Effector memory CD8-positive, alpha-beta T cell (primary cell): ENCODE measurements around the gene SUCNR1.
"Not testable (repeated sequence)": the region's sequence is repeated elsewhere in the genome, so short reads cannot be mapped to it uniquely, and the experiment has no call there.

Experiments used
- ATAC-seq: fragments of 150-1000 bp; cut with Tn5 transposase; replicated peaks from 2 replicates; pipeline ENCODE4 v1.10.0; 2021; ENCODE audit warnings: mild to moderate bottlenecking, moderate library complexity
- DNase-seq, 3 experiments: peaks; one replicate each; pipeline ENCODE4 v3.0.0; 2021
- H3K27ac Mint-ChIP-seq, 2 donors: one replicate each; pipeline ENCODE4 v1.8.0; 2022; ENCODE audit warnings: mild to moderate bottlenecking in 2 of 2, mixed read lengths in 2 of 2, moderate library complexity in 2 of 2
- H3K27me3 Mint-ChIP-seq, 2 donors: one replicate each; pipeline ENCODE4 v1.8.0; 2022; ENCODE audit warnings: mixed read lengths in 2 of 2
- H3K36me3 Mint-ChIP-seq: one replicate; pipeline ENCODE4 v1.8.0; 2022; ENCODE audit warnings: mild to moderate bottlenecking, moderate library complexity, mixed read lengths; ENCODE audit not compliant: insufficient read depth
- H3K4me1 Mint-ChIP-seq, 2 donors: one replicate each; pipeline ENCODE4 v1.8.0; 2022; ENCODE audit warnings: low read depth in 2 of 2, mixed read lengths in 2 of 2
- H3K4me3 Mint-ChIP-seq, 2 donors: one replicate each; pipeline ENCODE4 v1.8.0; 2022; ENCODE audit warnings: mild to moderate bottlenecking in 2 of 2, mixed read lengths in 2 of 2, moderate library complexity in 2 of 2
- H3K9me3 Mint-ChIP-seq, 2 donors: one replicate each; pipeline ENCODE4 v1.8.0; 2022; ENCODE audit warnings: mixed read lengths in 2 of 2

The SUCNR1 gene

DNA sequence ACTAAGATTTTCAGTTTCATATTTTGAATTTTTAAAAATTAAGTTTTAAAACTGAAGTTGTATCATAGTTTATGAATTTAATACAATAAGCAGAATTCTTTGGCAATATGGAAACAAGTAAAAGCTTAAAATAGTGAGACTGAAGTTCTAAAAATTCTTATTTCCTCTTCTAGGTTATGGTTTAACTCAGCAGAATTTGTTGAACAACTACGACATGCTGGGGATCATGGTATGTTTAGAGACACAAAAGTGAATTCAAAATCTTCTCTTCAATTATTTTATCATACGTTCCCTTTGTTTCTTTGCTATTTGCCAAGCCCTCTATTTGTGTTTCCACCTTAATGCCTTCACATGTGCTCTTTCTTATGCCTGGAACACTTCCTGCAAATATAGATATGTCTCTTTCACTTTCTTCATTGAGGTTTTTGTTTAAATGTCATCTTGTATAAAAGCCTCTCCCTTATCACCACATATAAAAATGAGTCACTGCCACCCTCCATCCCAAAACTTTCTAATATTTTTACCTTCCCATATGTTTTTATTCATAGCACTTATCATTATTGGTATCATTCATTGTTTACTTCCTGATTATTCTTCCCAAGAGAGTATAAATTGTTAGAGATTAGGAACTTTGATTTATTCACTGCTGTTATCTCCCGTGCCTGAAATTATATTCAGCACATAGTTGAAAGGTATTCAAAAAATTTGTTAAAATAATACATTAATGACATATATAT lies 6.4 kb downstream of the SUCNR1 start:
- H3K9me3 Mint-ChIP-seq, result no peaks in the 10 kb centered on the region
- no peaks in the 10 kb centered on the region for H3K36me3 Mint-ChIP-seq
- H3K27ac Mint-ChIP-seq, result no peak overlapping the region
- DNase-seq, result no peak
- no peak overlapping the region for H3K4me3 Mint-ChIP-seq
- H3K4me1 Mint-ChIP-seq, result peaks cover 3 to 5% of the 10 kb centered on the region in 2 donors
- no peak for ATAC-seq
- H3K27me3 Mint-ChIP-seq, result peaks cover 7 to 8% of the 10 kb centered on the region in 2 donors

GRCh38 chr3:151880416-151880690 lies 6.9 kb downstream of the SUCNR1 start:
- Mint-ChIP-seq H3K36me3 (no peaks in the 10 kb centered on the region), H3K27ac (no peak overlapping the region), H3K4me3 (no peak overlapping the region)

DNA sequence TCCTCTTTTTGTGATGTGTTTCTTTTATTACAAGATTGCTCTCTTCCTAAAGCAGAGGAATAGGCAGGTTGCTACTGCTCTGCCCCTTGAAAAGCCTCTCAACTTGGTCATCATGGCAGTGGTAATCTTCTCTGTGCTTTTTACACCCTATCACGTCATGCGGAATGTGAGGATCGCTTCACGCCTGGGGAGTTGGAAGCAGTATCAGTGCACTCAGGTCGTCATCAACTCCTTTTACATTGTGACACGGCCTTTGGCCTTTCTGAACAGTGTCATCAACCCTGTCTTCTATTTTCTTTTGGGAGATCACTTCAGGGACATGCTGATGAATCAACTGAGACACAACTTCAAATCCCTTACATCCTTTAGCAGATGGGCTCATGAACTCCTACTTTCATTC lies 7.7 kb downstream of the SUCNR1 start:
- H3K27me3 Mint-ChIP-seq, result peaks cover 4 to 12% of the 10 kb centered on the region in 2 donors

More at GRCh38 chr3:151880416-151880690, 6.9 kb downstream of the SUCNR1 start:
- H3K27me3 Mint-ChIP-seq, result peaks cover 8 to 12% of the 10 kb centered on the region in 2 donors
- DNase-seq, result no peak
- H3K4me1 Mint-ChIP-seq, result peaks cover 5 to 7% of the 10 kb centered on the region in 2 donors
- no peak for ATAC-seq
- no peaks in the 10 kb centered on the region for H3K9me3 Mint-ChIP-seq

DNA sequence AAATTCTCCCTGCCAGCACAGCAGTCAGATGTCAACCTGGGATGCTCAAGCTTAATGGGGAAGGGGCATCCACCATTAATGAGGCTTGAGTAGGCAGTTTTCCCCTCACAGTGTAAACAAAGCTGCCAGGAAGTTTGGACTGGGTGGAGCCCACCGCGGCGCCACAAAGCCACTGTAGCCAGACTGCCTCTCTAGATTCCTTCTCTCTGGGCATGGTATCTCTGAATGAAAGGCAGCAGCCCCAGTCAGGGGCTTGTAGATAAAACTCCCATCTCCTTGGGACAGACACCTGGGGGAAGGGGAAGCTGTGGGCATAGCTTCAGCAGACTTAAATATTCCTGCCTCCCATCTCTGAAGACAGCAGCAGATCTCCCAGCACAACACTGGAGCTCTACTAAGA lies 12.0 kb downstream of the SUCNR1 start:
- H3K9me3 Mint-ChIP-seq, H3K27ac Mint-ChIP-seq, DNase-seq, H3K36me3 Mint-ChIP-seq, ATAC-seq: not testable (repeated sequence)
- Mint-ChIP-seq H3K4me3 (peak overlapping the region; percentile 10 to 36), H3K4me1 (peaks cover 12 to 15% of the 10 kb centered on the region in 2 donors), H3K27me3 (peaks cover 4 to 12% of the 10 kb centered on the region in 2 donors)

More for the DNA sequence above, 7.7 kb downstream of the SUCNR1 start:
- H3K27ac Mint-ChIP-seq, result no peak overlapping the region
- no peaks in the 10 kb centered on the region for H3K36me3 Mint-ChIP-seq
- no peak overlapping the region for H3K4me3 Mint-ChIP-seq
- no peak for DNase-seq
- no peak for ATAC-seq
- peaks cover 0 to 2% of the 10 kb centered on the region in 2 donors for H3K9me3 Mint-ChIP-seq
- peaks cover 8% of the 10 kb centered on the region in 2 donors for H3K4me1 Mint-ChIP-seq

DNA sequence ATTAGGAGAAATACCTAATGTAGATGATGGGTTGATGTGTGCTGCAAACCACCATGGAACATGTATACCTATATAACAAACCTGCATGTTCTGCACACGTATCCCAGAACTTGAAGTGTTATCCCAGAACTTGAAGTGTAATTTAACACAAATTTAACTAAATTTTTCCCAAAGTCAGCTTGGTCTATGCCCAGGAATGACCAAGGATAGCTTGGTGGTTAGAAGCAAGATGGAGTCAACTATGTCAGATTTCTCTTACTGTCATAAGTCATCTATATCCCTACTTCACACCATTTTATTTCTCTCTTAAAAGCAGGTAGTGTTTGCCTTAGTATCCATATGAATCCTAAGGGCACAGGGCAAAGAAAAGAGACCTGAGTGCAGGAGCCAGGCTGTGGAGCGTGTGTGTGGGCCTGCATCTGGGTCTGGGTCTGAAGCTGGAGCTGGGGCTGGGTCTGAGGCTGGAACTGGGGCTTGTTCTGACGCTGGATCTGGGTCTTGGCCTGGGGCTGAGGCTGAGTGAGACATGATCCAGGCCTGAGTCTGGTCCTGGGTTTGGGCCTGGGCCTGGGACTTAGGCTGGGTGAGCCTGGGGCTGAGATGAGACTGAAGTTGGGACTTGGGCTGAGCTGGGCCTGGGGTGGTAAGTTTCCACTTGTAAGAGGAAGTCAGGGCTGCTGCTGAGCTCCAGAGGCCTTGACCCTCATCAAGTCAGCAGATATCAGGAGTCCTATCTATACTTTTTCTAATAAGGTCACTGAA lies 14.2 kb downstream of the SUCNR1 start:
- not testable (repeated sequence) for H3K27ac Mint-ChIP-seq, DNase-seq, H3K9me3 Mint-ChIP-seq, ATAC-seq, H3K4me3 Mint-ChIP-seq, H3K36me3 Mint-ChIP-seq
- H3K4me1 Mint-ChIP-seq, result peaks cover 19 to 23% of the 10 kb centered on the region in 2 donors
- H3K27me3 Mint-ChIP-seq, result peaks cover 0 to 12% of the 10 kb centered on the region in 2 donors

DNA sequence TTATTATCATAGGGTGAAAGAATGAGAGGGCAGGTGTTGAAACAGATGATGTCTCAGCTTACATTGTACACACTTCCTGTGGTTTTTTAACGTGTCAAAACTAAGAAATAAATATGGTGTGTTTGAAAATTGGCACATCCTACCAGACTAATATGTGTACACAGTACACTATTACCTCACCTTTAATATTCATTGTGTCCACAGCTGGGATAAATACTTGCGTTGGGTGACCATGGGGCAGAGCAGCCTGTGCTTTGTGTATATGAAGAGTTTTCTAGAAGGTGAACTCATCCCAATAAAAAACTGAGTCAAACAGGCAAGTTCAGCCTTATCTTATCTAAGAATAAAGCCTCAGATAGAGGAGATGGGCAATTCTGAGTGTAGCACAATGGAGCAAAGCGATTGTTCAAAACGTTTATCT lies 17.3 kb downstream of the SUCNR1 start:
- ATAC-seq, result peak; percentile 89
- Mint-ChIP-seq H3K4me1 (peaks cover 17 to 26% of the 10 kb centered on the region in 2 donors), H3K27ac (peak overlapping the region; percentile 13 to 67), H3K4me3 (peak overlapping the region in 1 of 2 donors; percentile 4), H3K36me3 (no peaks in the 10 kb centered on the region), H3K9me3 (no peaks in the 10 kb centered on the region), H3K27me3 (peaks cover 0 to 2% of the 10 kb centered on the region in 2 donors)
- no peak for DNase-seq

DNA sequence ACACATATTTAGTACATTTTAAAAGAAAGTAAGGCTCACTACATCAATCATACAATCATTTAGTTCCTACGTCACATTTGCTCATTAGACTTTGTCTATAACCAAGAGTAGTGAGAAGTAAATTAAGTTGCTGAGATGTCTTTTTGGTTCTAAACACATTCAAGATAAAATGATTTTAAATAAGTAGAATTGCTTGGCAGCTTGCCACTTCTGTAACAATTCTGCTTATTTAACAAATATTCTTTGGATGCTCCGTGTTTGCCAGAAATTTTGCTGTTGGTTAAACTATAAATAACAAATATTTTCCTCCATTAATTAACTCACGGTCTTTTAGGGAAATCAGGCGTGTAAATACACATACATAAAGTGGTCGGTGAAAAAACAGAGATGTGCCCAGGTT lies 18.3 kb downstream of the SUCNR1 start:
- Mint-ChIP-seq H3K27me3 (no peaks in the 10 kb centered on the region), H3K4me3 (no peak overlapping the region), H3K4me1 (peaks cover 16 to 34% of the 10 kb centered on the region in 2 donors), H3K36me3 (no peaks in the 10 kb centered on the region), H3K27ac (no peak overlapping the region), H3K9me3 (no peaks in the 10 kb centered on the region)
- no peak for DNase-seq
- ATAC-seq, result no peak

DNA sequence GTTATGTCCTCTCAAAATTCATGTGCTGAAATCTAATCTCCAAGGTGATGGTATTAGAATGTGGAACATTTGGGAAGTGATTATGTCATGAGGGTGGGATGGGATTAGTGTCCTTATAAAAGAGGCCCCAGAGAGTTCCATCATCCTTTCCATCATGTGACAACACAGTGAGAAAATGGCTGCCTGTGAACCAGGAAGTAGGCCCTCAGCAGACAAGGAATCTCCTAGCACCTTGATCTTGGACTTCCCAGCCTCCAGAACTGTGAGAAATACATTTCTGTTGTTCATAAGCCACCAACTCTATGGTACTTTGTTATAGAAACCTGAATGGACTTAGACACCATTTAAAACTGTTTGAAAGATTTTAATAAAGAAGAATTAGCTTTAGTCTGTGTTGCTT lies 20.8 kb downstream of the SUCNR1 start:
- Mint-ChIP-seq H3K4me3 (no peak overlapping the region), H3K27me3 (no peaks in the 10 kb centered on the region), H3K27ac (no peak overlapping the region), H3K4me1 (peaks cover 16 to 34% of the 10 kb centered on the region in 2 donors), H3K36me3 (no peaks in the 10 kb centered on the region), H3K9me3 (no peaks in the 10 kb centered on the region)
- DNase-seq, result no peak
- no peak for ATAC-seq

DNA sequence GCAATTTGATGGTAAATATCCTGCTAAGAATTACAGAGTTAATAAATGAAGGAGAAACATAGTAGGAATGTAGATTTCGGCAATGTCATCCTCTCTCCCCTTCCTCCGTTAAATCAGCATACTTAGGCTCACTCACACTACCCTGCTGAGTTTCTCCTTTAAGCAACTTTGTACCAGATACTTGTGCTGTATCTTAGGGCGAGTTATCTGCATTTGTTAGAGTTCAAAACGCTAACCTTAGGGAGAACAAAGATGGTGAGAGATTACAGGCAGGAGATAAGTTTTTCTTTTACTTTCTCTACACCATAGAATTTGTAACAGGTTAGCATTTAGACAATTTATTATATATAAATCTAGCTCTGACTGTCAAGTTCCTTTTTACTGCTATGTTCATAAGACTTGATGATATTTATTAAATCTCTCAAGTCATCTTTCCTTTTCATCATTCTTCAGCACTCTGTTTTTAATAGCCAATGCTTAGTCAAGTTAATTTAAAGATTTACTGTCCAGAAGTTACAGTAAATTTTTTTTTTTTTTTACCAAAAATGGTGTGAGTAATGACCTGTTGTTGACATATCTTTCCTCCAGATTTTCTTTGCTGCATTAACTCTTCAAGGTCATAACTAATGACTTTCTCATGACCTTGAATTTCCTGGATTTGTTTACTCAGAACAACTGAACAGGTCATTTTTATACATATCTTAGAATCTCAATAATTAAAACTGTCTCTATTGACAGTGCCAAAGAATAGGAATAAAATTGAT lies 22.2 kb downstream of the SUCNR1 start:
- H3K9me3 Mint-ChIP-seq, result no peaks in the 10 kb centered on the region
- peak overlapping the region in 1 of 2 donors; percentile 39 for H3K4me3 Mint-ChIP-seq
- no peaks in the 10 kb centered on the region for H3K27me3 Mint-ChIP-seq
- peak; percentile 69 for ATAC-seq
- peaks cover 22 to 34% of the 10 kb centered on the region in 2 donors for H3K4me1 Mint-ChIP-seq
- peak overlapping the region; percentile 24 to 73 for H3K27ac Mint-ChIP-seq
- no peak for DNase-seq
- no peaks in the 10 kb centered on the region for H3K36me3 Mint-ChIP-seq

- H3K4me1 Mint-ChIP-seq, result peaks cover 22 to 37% of the 10 kb centered on the region in 2 donors
- DNase-seq, result no peak
- no peaks in the 10 kb centered on the region for H3K36me3 Mint-ChIP-seq
- no peak overlapping the region for H3K4me3 Mint-ChIP-seq
- no peak for ATAC-seq
- no peaks in the 10 kb centered on the region for H3K9me3 Mint-ChIP-seq
- no peak overlapping the region for H3K27ac Mint-ChIP-seq
- no peaks in the 10 kb centered on the region for H3K27me3 Mint-ChIP-seq
Measured at GRCh38 chr3:151896246-151897012, 23.0 kb downstream of the SUCNR1 start.

GRCh38 chr3:151898121-151898520 lies 24.7 kb downstream of the SUCNR1 start:
- not testable (repeated sequence) for H3K36me3 Mint-ChIP-seq, H3K27me3 Mint-ChIP-seq, ATAC-seq, H3K27ac Mint-ChIP-seq, DNase-seq, H3K4me3 Mint-ChIP-seq, H3K9me3 Mint-ChIP-seq
- H3K4me1 Mint-ChIP-seq, result peaks cover 24 to 44% of the 10 kb centered on the region in 2 donors

GRCh38 chr3:151898564-151899261 lies 25.3 kb downstream of the SUCNR1 start:
- H3K27me3 Mint-ChIP-seq, H3K9me3 Mint-ChIP-seq, H3K36me3 Mint-ChIP-seq, DNase-seq, H3K4me3 Mint-ChIP-seq, ATAC-seq, H3K27ac Mint-ChIP-seq: not testable (repeated sequence)
- H3K4me1 Mint-ChIP-seq, result peaks cover 24 to 44% of the 10 kb centered on the region in 2 donors
